Prostate gland (tissue), 2 donors: ENCODE results near the gene FXYD4.

Source experiments
- POLR2A ChIP-seq: fragments of 450-650 bp; IDR thresholded peaks from one replicate; pipeline ENCODE4 v1.6.1; 2016; ENCODE audit warnings: antibody characterized with exemption, mild to moderate bottlenecking
- POLR2AphosphoS5 ChIP-seq: sonication (generic); formaldehyde crosslinking; IDR thresholded peaks from one replicate; pipeline ENCODE4 v1.6.1; 2017; ENCODE audit warnings: antibody characterized with exemption
- TF ChIP-seq, protein P1 (sequence below), 4 experiments: fragments of 200-600 bp in 2 of 4; fragments of 450-650 bp in 2 of 4; sonication (generic) in 2 of 4; IDR thresholded peaks; 1 replicate in 3 of 4; 2 replicates in 1 of 4; pipeline ENCODE4 v1.5.1; 2016 to 2019; ENCODE audit warnings: antibody characterized with exemption in 4 of 4, mild to moderate bottlenecking in 2 of 4, moderate library complexity in 2 of 4

DNA sequence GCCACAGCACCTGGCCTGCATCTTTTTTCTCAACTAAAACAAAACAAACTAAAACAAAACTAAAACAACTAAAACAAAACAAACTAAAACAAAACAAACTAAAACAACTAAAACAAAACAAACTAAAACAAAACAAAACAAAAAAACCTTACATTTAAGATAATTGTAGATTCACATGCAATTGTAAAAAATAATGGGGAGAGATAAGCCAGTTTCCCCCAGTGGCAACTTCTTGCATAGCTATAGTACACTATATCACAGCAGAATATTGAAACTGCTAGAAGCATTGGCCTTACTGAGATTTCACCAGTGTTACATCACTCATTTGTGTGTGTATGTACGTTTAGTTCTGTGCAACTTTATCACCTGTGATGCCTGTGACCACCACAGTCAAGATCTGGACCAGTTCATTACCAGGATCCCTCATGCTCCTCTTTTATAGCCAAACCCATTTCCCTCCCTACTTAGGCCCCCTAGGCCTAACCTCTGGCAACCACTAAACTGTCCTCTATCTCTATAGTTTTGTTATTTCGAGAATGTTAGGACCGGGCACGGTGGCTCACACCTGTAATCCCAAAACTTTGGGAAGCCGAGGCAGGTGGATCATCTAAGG lies 9.3 kb downstream of the FXYD4 start:
- TF ChIP-seq POLR2AphosphoS5 (no peak), POLR2A (no peak)
- TF ChIP-seq, protein P1, sequence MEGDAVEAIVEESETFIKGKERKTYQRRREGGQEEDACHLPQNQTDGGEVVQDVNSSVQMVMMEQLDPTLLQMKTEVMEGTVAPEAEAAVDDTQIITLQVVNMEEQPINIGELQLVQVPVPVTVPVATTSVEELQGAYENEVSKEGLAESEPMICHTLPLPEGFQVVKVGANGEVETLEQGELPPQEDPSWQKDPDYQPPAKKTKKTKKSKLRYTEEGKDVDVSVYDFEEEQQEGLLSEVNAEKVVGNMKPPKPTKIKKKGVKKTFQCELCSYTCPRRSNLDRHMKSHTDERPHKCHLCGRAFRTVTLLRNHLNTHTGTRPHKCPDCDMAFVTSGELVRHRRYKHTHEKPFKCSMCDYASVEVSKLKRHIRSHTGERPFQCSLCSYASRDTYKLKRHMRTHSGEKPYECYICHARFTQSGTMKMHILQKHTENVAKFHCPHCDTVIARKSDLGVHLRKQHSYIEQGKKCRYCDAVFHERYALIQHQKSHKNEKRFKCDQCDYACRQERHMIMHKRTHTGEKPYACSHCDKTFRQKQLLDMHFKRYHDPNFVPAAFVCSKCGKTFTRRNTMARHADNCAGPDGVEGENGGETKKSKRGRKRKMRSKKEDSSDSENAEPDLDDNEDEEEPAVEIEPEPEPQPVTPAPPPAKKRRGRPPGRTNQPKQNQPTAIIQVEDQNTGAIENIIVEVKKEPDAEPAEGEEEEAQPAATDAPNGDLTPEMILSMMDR (IDR thresholded peaks at IDR 0.05), result no peak
